Memory B cell (primary cell): ENCODE results near the gene GATAD1.
A peak's percentile ranks its signal among the peaks of the same experiment; 100 is the strongest.
"Not testable (repeated sequence)": the region's sequence is repeated elsewhere in the genome, so short reads cannot be mapped to it uniquely, and the experiment has no call there.

Source experiments
- ATAC-seq: fragments of 150-1000 bp; cut with Tn5 transposase; 2 replicates; pipeline ENCODE4 v1.10.0; 2021; ENCODE audit warnings: low read depth, mild to moderate bottlenecking, moderate library complexity
- DNase-seq, 2 donors: peaks; one replicate each; pipeline ENCODE4 v3.0.0; 2022; ENCODE audit warnings: low spot score in 2 of 2
- H3K27ac Mint-ChIP-seq: one replicate; pipeline ENCODE4 v1.8.0; 2022; ENCODE audit warnings: mild to moderate bottlenecking, moderate library complexity, mixed read lengths
- H3K27me3 Mint-ChIP-seq: one replicate; pipeline ENCODE4 v1.8.0; 2022; ENCODE audit warnings: mixed read lengths
- H3K36me3 Mint-ChIP-seq: one replicate; pipeline ENCODE4 v1.8.0; 2022; ENCODE audit warnings: mild to moderate bottlenecking, mixed read lengths
- H3K4me1 Mint-ChIP-seq: one replicate; pipeline ENCODE4 v1.8.0; 2022; ENCODE audit warnings: mixed read lengths
- H3K4me3 Mint-ChIP-seq: one replicate; pipeline ENCODE4 v1.8.0; 2022; ENCODE audit warnings: mild to moderate bottlenecking, moderate library complexity, mixed read lengths
- H3K9me3 Mint-ChIP-seq: one replicate; pipeline ENCODE4 v1.8.0; 2022; ENCODE audit warnings: mixed read lengths

Gene GATAD1

GRCh38 chr7:92483624-92484023 lies 36.3 kb downstream of the GATAD1 start:
- not testable (repeated sequence) for H3K27me3 Mint-ChIP-seq, H3K4me1 Mint-ChIP-seq, ATAC-seq, H3K9me3 Mint-ChIP-seq, H3K36me3 Mint-ChIP-seq, H3K4me3 Mint-ChIP-seq, H3K27ac Mint-ChIP-seq, DNase-seq

- not testable (repeated sequence) for H3K27me3 Mint-ChIP-seq, ATAC-seq, H3K36me3 Mint-ChIP-seq, H3K9me3 Mint-ChIP-seq, H3K4me1 Mint-ChIP-seq, H3K4me3 Mint-ChIP-seq, DNase-seq, H3K27ac Mint-ChIP-seq
Observed at GRCh38 chr7:92484226-92484625, 36.9 kb downstream of the GATAD1 start.

- Mint-ChIP-seq H3K27ac (no peak overlapping the region), H3K9me3 (no peaks in the 10 kb centered on the region), H3K4me1 (no peaks in the 10 kb centered on the region), H3K27me3 (no peaks in the 10 kb centered on the region), H3K36me3 (peaks cover 10% of the 10 kb centered on the region), H3K4me3 (no peak overlapping the region)
- ATAC-seq = no peak
- DNase-seq = no peak
Observed at GRCh38 chr7:92485267-92485892, 38.1 kb downstream of the GATAD1 start.

- Mint-ChIP-seq H3K4me1 (no peaks in the 10 kb centered on the region), H3K27ac (no peak overlapping the region), H3K4me3 (no peak overlapping the region), H3K9me3 (no peaks in the 10 kb centered on the region), H3K36me3 (peaks cover 11% of the 10 kb centered on the region), H3K27me3 (no peaks in the 10 kb centered on the region)
- DNase-seq (no peak), ATAC-seq (no peak)
Observed at GRCh38 chr7:92485974-92486373, 38.7 kb downstream of the GATAD1 start.

GRCh38 chr7:92487804-92488203 lies 40.5 kb downstream of the GATAD1 start:
- no peak for DNase-seq
- H3K4me1 Mint-ChIP-seq = no peaks in the 10 kb centered on the region
- no peaks in the 10 kb centered on the region for H3K27me3 Mint-ChIP-seq
- H3K36me3 Mint-ChIP-seq = peaks cover 18% of the 10 kb centered on the region
- ATAC-seq = no peak
- H3K9me3 Mint-ChIP-seq = no peaks in the 10 kb centered on the region
- H3K4me3 Mint-ChIP-seq = no peak overlapping the region
- no peak overlapping the region for H3K27ac Mint-ChIP-seq

- no peak overlapping the region for H3K4me3 Mint-ChIP-seq
- no peaks in the 10 kb centered on the region for H3K27me3 Mint-ChIP-seq
- DNase-seq (no peak), ATAC-seq (no peak)
- no peaks in the 10 kb centered on the region for H3K4me1 Mint-ChIP-seq
- H3K27ac Mint-ChIP-seq = peak overlapping the region; percentile 28
- peaks cover 22% of the 10 kb centered on the region for H3K36me3 Mint-ChIP-seq
- H3K9me3 Mint-ChIP-seq = no peaks in the 10 kb centered on the region
Observed at GRCh38 chr7:92489634-92490033, 42.4 kb downstream of the GATAD1 start.

- peaks cover 30% of the 10 kb centered on the region for H3K36me3 Mint-ChIP-seq
Observed at GRCh38 chr7:92496876-92497275, 49.6 kb downstream of the GATAD1 start.

DNA sequence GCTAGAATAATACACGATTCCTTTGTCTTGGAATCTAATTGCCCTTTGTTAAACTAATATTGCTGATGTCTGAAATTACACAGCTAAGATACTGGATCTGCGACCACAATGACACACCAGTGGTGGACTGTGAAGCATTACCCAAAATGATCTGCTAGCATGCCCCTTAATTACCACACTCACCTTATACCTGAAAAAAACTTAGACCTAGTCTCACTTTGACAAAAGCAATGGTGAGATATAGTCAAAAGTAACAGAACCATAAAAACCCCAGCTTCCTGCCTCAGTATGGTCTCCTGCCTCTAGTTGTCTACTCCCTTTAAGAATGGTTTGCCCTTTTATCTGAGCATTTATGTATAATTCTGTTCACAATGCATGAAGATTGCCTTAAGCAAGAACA lies 51.3 kb downstream of the GATAD1 start:
- no peaks in the 10 kb centered on the region for H3K9me3 Mint-ChIP-seq
- no peak for DNase-seq
- peak overlapping the region; percentile 42 for H3K27ac Mint-ChIP-seq
- no peaks in the 10 kb centered on the region for H3K4me1 Mint-ChIP-seq
- peaks cover 27% of the 10 kb centered on the region for H3K36me3 Mint-ChIP-seq
- no peak overlapping the region for H3K4me3 Mint-ChIP-seq
- no peak for ATAC-seq
- H3K27me3 Mint-ChIP-seq = no peaks in the 10 kb centered on the region

More at GRCh38 chr7:92496876-92497275, 49.6 kb downstream of the GATAD1 start:
- no peaks in the 10 kb centered on the region for H3K4me1 Mint-ChIP-seq
- no peak overlapping the region for H3K27ac Mint-ChIP-seq
- DNase-seq = no peak
- no peaks in the 10 kb centered on the region for H3K9me3 Mint-ChIP-seq
- no peaks in the 10 kb centered on the region for H3K27me3 Mint-ChIP-seq
- no peak for ATAC-seq
- no peak overlapping the region for H3K4me3 Mint-ChIP-seq

- Mint-ChIP-seq H3K36me3 (peaks cover 28% of the 10 kb centered on the region), H3K9me3 (no peaks in the 10 kb centered on the region), H3K4me3 (no peak overlapping the region), H3K27me3 (no peaks in the 10 kb centered on the region), H3K27ac (no peak overlapping the region), H3K4me1 (no peaks in the 10 kb centered on the region)
- no peak for ATAC-seq
- DNase-seq = no peak
Observed at GRCh38 chr7:92503767-92504166, 56.5 kb downstream of the GATAD1 start.

DNA sequence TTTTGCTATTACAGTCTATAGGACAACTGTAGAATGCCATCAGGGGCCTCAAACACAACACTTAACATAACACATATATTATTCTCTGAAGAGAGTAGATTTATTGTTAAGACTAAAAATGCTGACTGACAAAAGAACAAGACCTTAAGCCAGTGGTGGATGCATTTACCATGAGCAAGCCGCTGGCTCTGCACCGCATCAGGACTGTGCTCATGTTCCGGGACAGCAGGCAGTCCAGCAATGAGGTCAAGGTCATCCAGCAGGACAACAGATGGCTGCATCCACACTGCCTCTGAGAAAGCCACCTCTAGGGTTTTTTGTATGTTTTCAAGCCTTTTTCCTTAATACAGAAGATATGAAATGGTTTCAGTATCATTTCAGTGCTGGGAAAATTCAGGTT lies 57.3 kb downstream of the GATAD1 start:
- peaks cover 22% of the 10 kb centered on the region for H3K36me3 Mint-ChIP-seq
- no peaks in the 10 kb centered on the region for H3K4me1 Mint-ChIP-seq
- ATAC-seq (no peak), DNase-seq (no peak)
- H3K4me3 Mint-ChIP-seq = no peak overlapping the region
- H3K9me3 Mint-ChIP-seq = no peaks in the 10 kb centered on the region
- H3K27me3 Mint-ChIP-seq = no peaks in the 10 kb centered on the region
- no peak overlapping the region for H3K27ac Mint-ChIP-seq

DNA sequence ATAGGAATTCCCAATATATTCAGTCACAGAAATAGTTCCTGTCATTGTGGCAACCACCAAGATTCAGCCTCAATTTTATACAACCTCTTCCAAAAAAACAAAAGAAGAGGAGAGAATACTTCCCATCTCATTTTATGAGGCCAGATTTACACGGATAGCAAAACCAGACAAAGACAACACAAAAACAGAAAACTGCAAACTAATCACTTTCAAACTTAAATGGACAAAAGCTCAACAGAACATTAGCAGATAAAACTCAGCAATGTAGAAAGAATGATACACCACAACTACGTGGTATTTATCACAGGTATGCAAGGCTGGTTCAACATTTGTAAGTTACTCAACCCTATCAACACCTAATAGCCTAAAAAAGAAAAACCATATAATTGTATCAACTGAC lies 59.1 kb downstream of the GATAD1 start:
- ATAC-seq = no peak
- no peak for DNase-seq
- Mint-ChIP-seq H3K9me3 (no peaks in the 10 kb centered on the region), H3K4me1 (no peaks in the 10 kb centered on the region), H3K4me3 (no peak overlapping the region), H3K27me3 (no peaks in the 10 kb centered on the region), H3K36me3 (peaks cover 16% of the 10 kb centered on the region), H3K27ac (no peak overlapping the region)

DNA sequence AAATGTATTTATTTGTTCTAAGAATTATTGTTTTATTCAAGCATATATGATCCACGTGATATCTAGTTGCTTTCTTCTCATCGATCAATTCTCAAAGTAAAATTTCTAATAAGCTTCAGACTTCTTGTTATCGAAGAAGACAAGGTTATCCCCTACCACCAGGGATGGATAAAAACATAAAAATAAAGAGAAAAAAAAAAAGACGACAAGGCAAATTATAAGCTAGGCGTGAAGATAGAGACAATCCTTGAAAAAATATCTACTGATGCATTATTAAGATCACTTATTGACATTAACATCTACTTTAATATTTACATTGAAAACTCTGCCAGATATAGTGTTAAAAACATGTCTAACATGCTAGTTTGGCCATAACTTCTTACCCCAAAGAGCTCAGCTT lies 61.7 kb downstream of the GATAD1 start:
- H3K4me3 Mint-ChIP-seq = no peak overlapping the region
- H3K4me1 Mint-ChIP-seq = no peaks in the 10 kb centered on the region
- no peak for ATAC-seq
- no peaks in the 10 kb centered on the region for H3K27me3 Mint-ChIP-seq
- no peak overlapping the region for H3K27ac Mint-ChIP-seq
- DNase-seq = no peak
- peaks cover 14% of the 10 kb centered on the region for H3K36me3 Mint-ChIP-seq
- H3K9me3 Mint-ChIP-seq = no peaks in the 10 kb centered on the region
